HG02981 (cell line): ENCODE measurements around the gene GPR155.
"Not testable (repeated sequence)": the region's sequence is repeated elsewhere in the genome, so short reads cannot be mapped to it uniquely, and the experiment has no call there.

Experiments
- ATAC-seq: cut with Tn5 transposase; IDR thresholded peaks from one replicate; pipeline ENCODE4 v1.9.1; 2021; ENCODE audit warnings: mild to moderate bottlenecking, moderate library complexity; ENCODE audit not compliant: unreplicated experiment

GPR155 gene

GRCh38 chr2:174493549-174494331, 6.9 kb upstream of the GPR155 start:
- ATAC-seq = peak; percentile 31

- peak; percentile 96 for ATAC-seq
Measured at GRCh38 chr2:174492963-174493431, 6.2 kb upstream of the GPR155 start.

GRCh38 chr2:174491947-174492346, 5.1 kb upstream of the GPR155 start:
- no peak for ATAC-seq

- ATAC-seq = no peak
Measured at GRCh38 chr2:174490051-174490450, 3.2 kb upstream of the GPR155 start.

GRCh38 chr2:174489520-174489919, 2.7 kb upstream of the GPR155 start:
- ATAC-seq = not testable (repeated sequence)

GRCh38 chr2:174487820-174488162, 962 bp upstream of the GPR155 start:
- no peak for ATAC-seq

GRCh38 chr2:174487108-174487819, 435 bp upstream of the GPR155 start:
- ATAC-seq = peak; percentile 91

GRCh38 chr2:174485788-174486562, 854 bp downstream of the GPR155 start:
- no peak for ATAC-seq

GRCh38 chr2:174485045-174485444, 1.8 kb downstream of the GPR155 start:
- ATAC-seq = not testable (repeated sequence)

- ATAC-seq = no peak
Measured at GRCh38 chr2:174484573-174484972, 2.3 kb downstream of the GPR155 start.

- no peak for ATAC-seq
Measured at GRCh38 chr2:174482854-174483253, 4.0 kb downstream of the GPR155 start.

- no peak for ATAC-seq
Measured at GRCh38 chr2:174477759-174478158, 9.1 kb downstream of the GPR155 start.

- no peak for ATAC-seq
Measured at GRCh38 chr2:174473796-174474195, 13.0 kb downstream of the GPR155 start.

- no peak for ATAC-seq
Measured at GRCh38 chr2:174465327-174465726, 21.5 kb downstream of the GPR155 start.

- ATAC-seq = no peak
Measured at GRCh38 chr2:174461221-174461620, 25.6 kb downstream of the GPR155 start.

- ATAC-seq = no peak
Measured at GRCh38 chr2:174454566-174454965, 32.3 kb downstream of the GPR155 start.

GRCh38 chr2:174450021-174450816, 36.6 kb downstream of the GPR155 start:
- ATAC-seq = no peak

GRCh38 chr2:174449033-174449432, 37.8 kb downstream of the GPR155 start:
- no peak for ATAC-seq

- no peak for ATAC-seq
Measured at GRCh38 chr2:174446531-174446930, 40.3 kb downstream of the GPR155 start.

GRCh38 chr2:174445248-174445647, 41.6 kb downstream of the GPR155 start:
- ATAC-seq = no peak

GRCh38 chr2:174444761-174445160, 42.1 kb downstream of the GPR155 start:
- no peak for ATAC-seq
